HG03066 (cell line): Measurements from ENCODE around the gene ECM1.
A peak's percentile ranks its signal among the peaks of the same experiment; 100 is the strongest.

Source experiments
- ATAC-seq: cut with Tn5 transposase; IDR thresholded peaks from one replicate; pipeline ENCODE4 v1.9.1; 2021; ENCODE audit warnings: low read depth; ENCODE audit not compliant: unreplicated experiment

Gene ECM1

GRCh38 chr1:150557065-150557600, 49.2 kb downstream of the ECM1 start:
- ATAC-seq: no peak

DNA sequence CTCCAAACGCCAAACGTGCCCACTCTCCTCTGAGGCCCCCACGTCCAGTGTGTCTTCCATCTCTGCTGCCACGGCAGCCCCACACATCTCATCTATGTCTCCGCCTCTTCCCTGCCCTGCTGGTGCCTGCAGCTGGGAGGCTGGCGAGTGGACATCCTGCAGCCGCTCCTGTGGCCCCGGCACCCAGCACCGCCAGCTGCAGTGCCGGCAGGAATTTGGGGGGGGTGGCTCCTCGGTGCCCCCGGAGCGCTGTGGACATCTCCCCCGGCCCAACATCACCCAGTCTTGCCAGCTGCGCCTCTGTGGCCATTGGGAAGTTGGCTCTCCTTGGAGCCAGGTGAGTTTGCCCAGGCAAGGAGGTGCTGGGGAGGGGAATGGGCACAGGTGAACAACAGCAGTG, 49.9 kb downstream of the ECM1 start:
- ATAC-seq: no peak

- no peak for ATAC-seq
Measured at GRCh38 chr1:150558303-150558704, 50.4 kb downstream of the ECM1 start.

- no peak for ATAC-seq
Measured at GRCh38 chr1:150558761-150559655, 51.1 kb downstream of the ECM1 start.

DNA sequence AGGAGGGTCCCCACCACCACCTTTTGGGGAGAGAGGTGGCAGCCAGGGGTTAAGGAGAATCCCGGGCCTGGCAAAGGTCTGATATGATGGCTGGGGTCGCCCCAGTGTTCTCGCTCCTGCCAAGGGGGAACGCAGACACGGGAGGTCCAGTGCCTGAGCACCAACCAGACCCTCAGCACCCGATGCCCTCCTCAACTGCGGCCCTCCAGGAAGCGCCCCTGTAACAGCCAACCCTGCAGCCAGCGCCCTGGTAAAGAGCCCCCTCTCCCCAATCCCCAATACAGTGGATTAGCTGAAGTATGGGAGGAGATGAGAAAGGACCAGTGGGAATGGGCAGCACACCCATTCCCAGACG, 51.7 kb downstream of the ECM1 start:
- ATAC-seq: no peak

- ATAC-seq: no peak
Measured at GRCh38 chr1:150560011-150560438, 52.1 kb downstream of the ECM1 start.

DNA sequence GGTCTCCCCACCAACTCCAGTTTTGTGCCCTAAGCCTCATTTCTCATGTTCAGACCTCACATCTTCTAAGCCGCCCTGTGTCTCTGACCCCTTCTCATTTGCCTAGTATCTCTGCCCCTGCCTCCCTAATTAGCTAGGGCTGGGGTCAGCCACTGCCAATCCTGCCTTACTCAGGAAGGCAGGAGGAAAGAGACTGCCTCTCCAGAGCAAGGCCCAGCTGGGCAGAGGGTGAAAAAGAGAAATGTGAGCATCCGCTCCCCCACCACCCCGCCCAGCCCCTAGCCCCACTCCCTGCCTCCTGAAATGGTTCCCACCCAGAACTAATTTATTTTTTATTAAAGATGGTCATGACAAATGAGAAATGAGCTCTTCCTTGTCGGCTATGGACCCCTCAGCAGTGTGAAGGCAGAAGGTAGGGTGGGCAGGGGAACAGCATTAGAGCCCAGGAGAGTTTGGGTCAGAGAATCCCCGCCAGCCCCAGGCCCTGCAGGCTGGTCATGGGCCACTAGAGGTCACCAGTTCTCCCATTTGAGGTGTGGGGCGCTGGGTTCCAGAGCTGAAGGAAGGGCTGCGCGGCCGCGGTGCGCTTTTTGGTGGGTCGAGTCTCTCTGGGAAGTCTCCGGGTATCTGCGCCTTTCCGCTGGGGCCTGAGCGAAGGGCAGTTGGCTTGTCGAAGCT, 52.8 kb downstream of the ECM1 start:
- ATAC-seq: peak; percentile 41

- ATAC-seq: peak; percentile 22
Measured at GRCh38 chr1:150561254-150561973, 53.5 kb downstream of the ECM1 start.

DNA sequence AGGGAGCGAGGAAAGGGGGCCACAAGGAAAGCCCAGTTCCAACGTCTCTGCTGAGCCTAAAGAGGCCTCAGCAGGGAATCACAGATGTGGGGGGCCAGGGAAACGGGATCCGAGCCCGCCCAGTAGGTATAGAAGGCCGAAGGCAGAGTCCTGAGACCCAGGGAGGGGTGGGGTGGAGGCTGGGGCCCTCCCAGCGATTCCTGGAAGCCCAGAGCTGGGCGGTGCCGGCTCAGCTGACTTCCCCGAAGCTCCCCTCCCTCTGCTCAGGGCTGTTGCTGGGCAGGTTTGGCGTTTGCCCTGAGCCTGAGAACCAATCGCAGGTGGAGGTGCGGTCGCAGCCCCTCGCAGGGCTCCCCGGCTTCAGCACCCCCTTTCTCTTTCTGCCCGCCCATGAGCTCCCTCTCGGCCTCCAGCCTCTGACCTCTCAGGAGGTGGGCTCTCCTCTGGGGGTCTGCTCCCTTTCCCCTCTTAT, 54.1 kb downstream of the ECM1 start:
- peak; percentile 34 for ATAC-seq

DNA sequence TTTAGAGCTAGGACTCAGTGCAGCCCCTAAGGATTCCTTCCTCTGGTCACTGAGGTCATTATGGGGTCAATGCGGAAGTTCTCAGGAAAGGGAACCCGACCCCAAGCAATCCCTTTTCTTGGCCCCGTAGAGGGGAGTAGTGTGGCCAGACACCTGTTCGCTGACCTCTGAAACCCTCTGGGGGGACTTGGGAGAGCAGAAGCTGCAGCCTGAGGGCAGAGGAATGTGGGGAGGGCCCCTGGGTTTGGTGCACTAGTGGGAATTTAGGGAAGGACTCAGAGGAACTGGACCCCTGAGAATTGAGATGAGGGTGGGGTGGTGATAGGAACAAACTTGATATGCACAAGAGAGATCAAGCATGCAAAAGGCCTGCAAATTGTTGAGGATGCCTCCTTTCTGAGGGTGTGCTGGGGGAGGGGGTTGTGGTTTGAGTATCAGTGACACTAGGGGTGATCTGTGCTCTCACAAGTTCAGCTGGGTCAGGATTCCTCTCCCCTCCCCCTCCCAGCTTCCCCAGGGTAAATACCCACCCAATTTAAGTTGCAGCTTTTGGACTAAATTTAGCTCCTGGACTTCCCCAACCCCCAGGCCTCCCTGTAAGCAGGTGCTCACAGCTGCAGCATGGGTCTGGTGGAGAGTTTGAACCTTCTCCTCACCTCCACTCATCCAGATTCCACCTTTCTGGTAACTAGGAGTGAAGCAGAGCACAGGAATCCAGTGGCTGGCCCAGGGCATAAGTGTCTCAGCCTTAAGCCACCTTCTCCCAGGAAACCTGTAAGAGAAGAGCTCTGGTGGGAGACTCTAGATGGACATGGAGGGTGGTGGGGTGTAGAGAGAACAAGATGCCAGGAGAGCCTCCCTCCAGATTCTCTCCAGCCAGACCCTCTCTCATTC, 54.8 kb downstream of the ECM1 start:
- peak; percentile 34 for ATAC-seq
